B cell (primary cell): ENCODE measurements around the gene NEURL2. TPM values are rescaled to one million over a fixed set of nuclear protein-coding genes. Genes with fewer than 3 reads are reported as not detected.

Experiments
- ATAC-seq: fragments of 200-7000 bp; cut with Tn5 transposase; one replicate; pipeline ENCODE4 v1.10.0; 2021; ENCODE audit warnings: low read depth, mild to moderate bottlenecking, moderate number of reproducible peaks, moderate library complexity
- CTCF ChIA-PET: fragments of 350-600 bp; sonication (Branson Sonifier 250); formaldehyde crosslinking; loops from one replicate; lab custom pipeline; 2021; ENCODE audit warnings: antibody characterized with exemption, inconsistent platforms; lab: Charles Lee
- POLR2A ChIA-PET: fragments of 350-600 bp; sonication (Branson Sonifier 250); formaldehyde crosslinking; loops from one replicate; lab custom pipeline; 2021; ENCODE audit warnings: antibody characterized with exemption; lab: Charles Lee
- DNase-seq: peaks from one replicate; pipeline ENCODE4 v3.0.0; 2013
- H2AFZ ChIP-seq: 2 replicates; pipeline ENCODE4 v1.6.1; 2012; ENCODE audit warnings: mild to moderate bottlenecking, low read depth, low read length; ENCODE audit not compliant: insufficient read depth, poor library complexity, severe bottlenecking
- H3K27ac ChIP-seq, 2 donors: 1 replicate in 1 of 2; 2 replicates in 1 of 2; pipeline ENCODE4 v1.5.1; 2012 to 2013; ENCODE audit warnings: low read length in 2 of 2, mild to moderate bottlenecking in 2 of 2, moderate library complexity in 1 of 2
- H3K27me3 ChIP-seq, 4 experiments: fragments of 200-600 bp in 1 of 4; sonication (generic) in 1 of 4; replicated peaks in 1 of 4; 1 replicate in 2 of 4; 2 replicates in 2 of 4; pipeline versions ENCODE4 v1.6.1 to v1.7.0; 2013 to 2016; ENCODE audit warnings: low read length in 3 of 4, mild to moderate bottlenecking in 2 of 4, mixed read lengths in 1 of 4, moderate library complexity in 1 of 4; ENCODE audit not compliant: insufficient read depth in 4 of 4, control insufficient read depth in 3 of 4; ENCODE audit errors: control extremely low read depth in 1 of 4
- H3K36me3 ChIP-seq, 2 experiments: replicated peaks in 1 of 2; 1 replicate in 1 of 2; 2 replicates in 1 of 2; pipeline versions ENCODE4 v1.6.1 to v1.7.1; 2013; ENCODE audit warnings: low read length in 1 of 2; ENCODE audit not compliant: insufficient read depth in 2 of 2, control insufficient read depth in 1 of 2; ENCODE audit errors: control extremely low read depth in 1 of 2, extremely low read depth in 1 of 2
- H3K4me1 ChIP-seq, 2 donors: fragments of 200-600 bp in 1 of 2; sonication (generic) in 1 of 2; 1 replicate in 1 of 2; 2 replicates in 1 of 2; pipeline versions ENCODE4 v1.5.1 to v1.6.1; 2013 to 2017; ENCODE audit warnings: low read length in 2 of 2; ENCODE audit not compliant: control insufficient read depth in 2 of 2, insufficient read depth in 2 of 2
- H3K4me2 ChIP-seq: replicated peaks from 2 replicates; pipeline ENCODE3; 2012; ENCODE audit warnings: mild to moderate bottlenecking, low read depth, low read length; ENCODE audit not compliant: poor library complexity, severe bottlenecking
- H3K4me3 ChIP-seq, 5 experiments: fragments of 200-600 bp in 1 of 5; sonication (generic) in 1 of 5; 1 replicate in 3 of 5; 2 replicates in 2 of 5; pipeline versions ENCODE4 v1.5.1 to v1.7.0; 2011 to 2016; ENCODE audit warnings: low read length in 4 of 5, mild to moderate bottlenecking in 4 of 5, low read depth in 2 of 5, control low read depth in 1 of 5, moderate library complexity in 1 of 5; ENCODE audit not compliant: insufficient read depth in 1 of 5; ENCODE audit errors: control extremely low read depth in 1 of 5, extremely low read depth in 1 of 5
- H3K79me2 ChIP-seq: fragments of 200-600 bp; sonication (generic); one replicate; pipeline ENCODE4 v1.6.0; 2016; ENCODE audit warnings: low read length; ENCODE audit not compliant: control insufficient read depth, insufficient read depth
- H3K9ac ChIP-seq: fragments of 200-600 bp; sonication (generic); 2 replicates; pipeline ENCODE4 v1.6.1; 2017; ENCODE audit warnings: mild to moderate bottlenecking, low read length, moderate library complexity
- H3K9me3 ChIP-seq, 3 donors: one replicate each; pipeline versions ENCODE4 v1.6.1 to v1.7.1; 2013; ENCODE audit warnings: low read length in 2 of 3; ENCODE audit not compliant: control insufficient read depth in 2 of 3, insufficient read depth in 1 of 3; ENCODE audit errors: control extremely low read depth in 1 of 3
- H4K20me1 ChIP-seq: 2 replicates; pipeline ENCODE4 v1.6.0; 2012; ENCODE audit warnings: mild to moderate bottlenecking, low read length; ENCODE audit not compliant: insufficient read depth, control insufficient read depth, poor library complexity, severe bottlenecking
- H3K27ac Mint-ChIP-seq: one replicate; pipeline ENCODE4 v1.8.0; 2021; ENCODE audit warnings: mixed read lengths
- H3K27me3 Mint-ChIP-seq: one replicate; pipeline ENCODE4 v1.8.0; 2021; ENCODE audit warnings: mixed read lengths
- H3K4me1 Mint-ChIP-seq: one replicate; pipeline ENCODE4 v1.8.0; 2021; ENCODE audit warnings: mixed read lengths
- H3K4me3 Mint-ChIP-seq: one replicate; pipeline ENCODE4 v1.8.0; 2021; ENCODE audit warnings: mixed read lengths
- H3K9me3 Mint-ChIP-seq: one replicate; pipeline ENCODE4 v1.8.0; 2022; ENCODE audit warnings: mixed read lengths; ENCODE audit not compliant: insufficient read depth
- EZH2 ChIP-seq: IDR thresholded peaks from 2 replicates; pipeline ENCODE4 v1.6.1; 2012; ENCODE audit warnings: borderline replicate concordance, low read depth, mild to moderate bottlenecking, moderate library complexity, low read length; ENCODE audit not compliant: insufficient read depth, poor library complexity, severe bottlenecking
- WGBS: methylation state at CpG from one replicate; pipeline ENCODE4 v1.1.5; 2013; ENCODE audit warnings: missing lambda C conversion rate; ENCODE audit not compliant: insufficient coverage; 5-methylcytosine and 5-hydroxymethylcytosine counted together
- intact Hi-C: fragments of 100-400 bp; cut with micrococcal nuclease; formaldehyde crosslinking; loops from one replicate; pipeline ENCODE4 v1.10.0; 2022
- polyA plus RNA-seq: library from polyadenylated mRNA; depleted of rRNA; stranded (reverse); fragments of >200 nt; gene quantifications from 2 replicates; pipeline ENCODE4 v1.2.3, GENCODE V29; 2012
- total RNA-seq, 2 donors: library from RNA; stranded (reverse); fragments of 120-200 nt in 1 of 2; gene quantifications; 1 replicate in 1 of 2; 2 replicates in 1 of 2; pipeline versions ENCODE4 v1.2.3 to v1.2.4, GENCODE V29; 2013 to 2022
- TF ChIP-seq, protein P1 (sequence below): fragments of 200-600 bp; IDR thresholded peaks from one replicate; pipeline ENCODE4 v1.8.0; 2022; ENCODE audit warnings: antibody characterized with exemption, mild to moderate bottlenecking

NEURL2 gene
- total and polyA plus RNA-seq, 2 donors (not counting 1 experiment from before 2014, with no cell fraction given), result 3.3 to 5.4 TPM

DNA sequence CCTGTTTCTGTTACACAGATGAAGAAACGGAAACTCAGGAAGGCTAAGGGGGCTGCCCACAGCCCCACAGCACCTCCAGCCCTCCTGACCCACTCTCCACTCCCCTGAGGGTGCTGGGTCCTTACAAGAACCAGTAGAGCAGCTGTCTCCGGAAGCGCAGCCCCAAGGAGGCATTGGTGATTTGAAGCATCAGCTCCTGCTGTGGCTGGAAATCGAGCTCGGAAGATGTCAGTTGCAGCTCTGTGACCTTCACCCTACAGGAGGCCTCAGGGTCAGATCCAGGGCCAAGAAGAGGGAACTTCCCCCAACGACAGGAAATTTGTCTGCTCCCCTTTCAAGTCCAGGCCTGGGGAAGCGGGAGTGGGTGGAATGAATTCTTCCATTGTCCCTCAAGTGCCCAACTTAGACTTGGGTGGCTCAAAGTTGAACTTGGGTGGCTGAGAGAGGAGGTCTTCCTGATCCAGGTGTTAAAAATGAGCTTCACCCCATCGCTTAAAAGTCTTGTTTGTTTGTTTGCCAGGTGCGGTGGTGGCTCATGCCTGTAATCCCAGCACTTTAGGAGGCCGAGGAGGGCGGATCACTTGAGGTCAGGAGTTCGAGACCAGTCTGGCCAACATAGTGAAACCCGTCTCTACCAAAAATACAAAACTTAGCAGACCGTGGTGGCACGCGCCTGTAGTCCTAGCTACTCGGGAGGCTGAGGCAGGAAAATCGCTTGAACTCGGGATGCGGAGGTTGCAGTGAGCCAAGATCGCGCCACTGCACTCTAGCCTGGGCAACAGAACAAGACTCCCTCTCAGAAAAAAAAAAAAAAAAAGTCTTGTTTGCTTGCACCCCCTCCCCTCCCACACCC is 19.0 kb upstream of the NEURL2 start:
- TF ChIP-seq EZH2, result no peak
- TF ChIP-seq, protein P1, sequence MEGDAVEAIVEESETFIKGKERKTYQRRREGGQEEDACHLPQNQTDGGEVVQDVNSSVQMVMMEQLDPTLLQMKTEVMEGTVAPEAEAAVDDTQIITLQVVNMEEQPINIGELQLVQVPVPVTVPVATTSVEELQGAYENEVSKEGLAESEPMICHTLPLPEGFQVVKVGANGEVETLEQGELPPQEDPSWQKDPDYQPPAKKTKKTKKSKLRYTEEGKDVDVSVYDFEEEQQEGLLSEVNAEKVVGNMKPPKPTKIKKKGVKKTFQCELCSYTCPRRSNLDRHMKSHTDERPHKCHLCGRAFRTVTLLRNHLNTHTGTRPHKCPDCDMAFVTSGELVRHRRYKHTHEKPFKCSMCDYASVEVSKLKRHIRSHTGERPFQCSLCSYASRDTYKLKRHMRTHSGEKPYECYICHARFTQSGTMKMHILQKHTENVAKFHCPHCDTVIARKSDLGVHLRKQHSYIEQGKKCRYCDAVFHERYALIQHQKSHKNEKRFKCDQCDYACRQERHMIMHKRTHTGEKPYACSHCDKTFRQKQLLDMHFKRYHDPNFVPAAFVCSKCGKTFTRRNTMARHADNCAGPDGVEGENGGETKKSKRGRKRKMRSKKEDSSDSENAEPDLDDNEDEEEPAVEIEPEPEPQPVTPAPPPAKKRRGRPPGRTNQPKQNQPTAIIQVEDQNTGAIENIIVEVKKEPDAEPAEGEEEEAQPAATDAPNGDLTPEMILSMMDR, result no peak
- peak overlapping the region; percentile 28 for H3K27ac Mint-ChIP-seq
- WGBS, result 96% methylated on average over 20 of the region's 22 CpGs
- peak overlapping the region; percentile 94 for H3K4me3 Mint-ChIP-seq
- no peaks in the 10 kb centered on the region for H3K79me2 ChIP-seq
- H3K27ac ChIP-seq, result no peak overlapping the region
- peak overlapping the region; percentile 89 for H2AFZ ChIP-seq
- H3K4me1 ChIP-seq, result peaks cover 14 to 22% of the 10 kb centered on the region in 2 donors
- intact Hi-C loops, result no loop called here
- no peaks in the 10 kb centered on the region for H4K20me1 ChIP-seq
- H3K9me3 Mint-ChIP-seq, result no peaks in the 10 kb centered on the region
- H3K9ac ChIP-seq, result peak overlapping the region; percentile 69
- peak overlapping the region; percentile 92 for H3K4me2 ChIP-seq
- POLR2A ChIA-PET, result interaction anchor here (0.6 to 3.8 kb wide), 10 partner anchors 11 to 240 kb away, joined by 3 to 21 read pairs (median 4); partner anchors contain the start of genes CTSA, NEURL2, PCIF1 and ZNF335
- CTCF ChIA-PET, result interaction anchor here (0.7 to 1.7 kb wide), 3 partner anchors 20 to 111 kb away, joined by 3 to 8 read pairs (median 4); no protein-coding TSS in a partner anchor
- peaks cover 20% of the 10 kb centered on the region for H3K4me1 Mint-ChIP-seq
- peaks cover 7% of the 10 kb centered on the region for H3K27me3 Mint-ChIP-seq
- peaks cover 0 to 11% (median 0%) of the 10 kb centered on the region in 3 donors for H3K9me3 ChIP-seq
- DNase-seq (no peak), ATAC-seq (no peak)
- peak overlapping the region in 4 of 5 experiments; percentile 37 to 65 (median 60) for H3K4me3 ChIP-seq
- H3K27me3 ChIP-seq, result peaks cover 0 to 18% (median 8%) of the 10 kb centered on the region in 4 experiments
- no peaks in the 10 kb centered on the region for H3K36me3 ChIP-seq
